RWPE2 (cell line): ENCODE results near the gene SCP2D1.
"Not testable (repeated sequence)": the region's sequence is repeated elsewhere in the genome, so short reads cannot be mapped to it uniquely, and the experiment has no call there.

Experiments used
- ATAC-seq: fragments of 200-7000 bp; cut with Tn5 transposase; 3 replicates; pipeline ENCODE4 v1.9.1; 2021; ENCODE audit warnings: low read depth
- DNase-seq: peaks from one replicate; pipeline ENCODE4 v3.0.0-alpha.2; 2020; ENCODE audit warnings: low spot score
- H3K27ac ChIP-seq: fragments of 450-650 bp; 2 replicates; pipeline ENCODE4 v1.5.1; 2017; ENCODE audit warnings: mild to moderate bottlenecking; ENCODE audit not compliant: poor library complexity, severe bottlenecking
- H3K27me3 ChIP-seq: fragments of 250-450 bp; sonication (Bioruptor Pico); 2 replicates; pipeline ENCODE4 v1.5.1; 2021; ENCODE audit warnings: mild to moderate bottlenecking, moderate library complexity; ENCODE audit not compliant: insufficient read depth, poor library complexity, severe bottlenecking
- H3K36me3 ChIP-seq: fragments of 250-450 bp; sonication (Bioruptor Pico); 2 replicates; pipeline ENCODE4 v1.5.1; 2020; ENCODE audit warnings: low read depth, mild to moderate bottlenecking, moderate library complexity
- H3K4me1 ChIP-seq: fragments of 250-450 bp; sonication (Bioruptor Pico); 2 replicates; pipeline ENCODE4 v1.5.1; 2021; ENCODE audit warnings: mild to moderate bottlenecking, moderate library complexity; ENCODE audit not compliant: insufficient read depth, poor library complexity, severe bottlenecking
- H3K4me3 ChIP-seq: fragments of 250-450 bp; sonication (Bioruptor Pico); 2 replicates; pipeline ENCODE4 v1.5.1; 2021; ENCODE audit warnings: mild to moderate bottlenecking, moderate library complexity; ENCODE audit not compliant: severe bottlenecking
- H3K9me3 ChIP-seq: fragments of 250-450 bp; sonication (Bioruptor Pico); 2 replicates; pipeline ENCODE4 v1.5.1; 2021; ENCODE audit warnings: mild to moderate bottlenecking, moderate library complexity; ENCODE audit not compliant: severe bottlenecking
- CTCF ChIP-seq: fragments of 450-650 bp; IDR thresholded peaks from one replicate; pipeline ENCODE4 v1.5.1; 2017; ENCODE audit warnings: mild to moderate bottlenecking, moderate library complexity; ENCODE audit not compliant: poor library complexity, severe bottlenecking

The SCP2D1 gene

GRCh38 chr20:18778690-18779392 lies 34.7 kb upstream of the SCP2D1 start:
- DNase-seq (no peak), ATAC-seq (no peak)
- no peaks in the 10 kb centered on the region for H3K4me1 ChIP-seq
- H3K27me3 ChIP-seq: no peaks in the 10 kb centered on the region
- no peak overlapping the region for H3K27ac ChIP-seq
- no peaks in the 10 kb centered on the region for H3K9me3 ChIP-seq
- TF ChIP-seq CTCF: no peak
- no peak overlapping the region for H3K4me3 ChIP-seq
- H3K36me3 ChIP-seq: no peaks in the 10 kb centered on the region

GRCh38 chr20:18780385-18781130 lies 33.0 kb upstream of the SCP2D1 start:
- no peak for TF ChIP-seq CTCF
- Histone ChIP-seq H3K27ac (no peak overlapping the region), H3K36me3 (no peaks in the 10 kb centered on the region), H3K4me3 (no peak overlapping the region), H3K4me1 (no peaks in the 10 kb centered on the region), H3K27me3 (no peaks in the 10 kb centered on the region), H3K9me3 (no peaks in the 10 kb centered on the region)
- no peak for DNase-seq
- no peak for ATAC-seq

- no peak for DNase-seq
These were observed 32.1 kb upstream of the SCP2D1 start for GRCh38 chr20:18781509-18781908.

GRCh38 chr20:18783385-18783959 lies 30.1 kb upstream of the SCP2D1 start:
- no peaks in the 10 kb centered on the region for H3K36me3 ChIP-seq
- DNase-seq (no peak), ATAC-seq (no peak)
- H3K27ac ChIP-seq: no peak overlapping the region
- H3K4me1 ChIP-seq: no peaks in the 10 kb centered on the region
- H3K27me3 ChIP-seq: no peaks in the 10 kb centered on the region
- no peak overlapping the region for H3K4me3 ChIP-seq
- TF ChIP-seq CTCF: no peak
- H3K9me3 ChIP-seq: peaks cover 2% of the 10 kb centered on the region

More at GRCh38 chr20:18781509-18781908, 32.1 kb upstream of the SCP2D1 start:
- H3K27me3 ChIP-seq: no peaks in the 10 kb centered on the region
- H3K4me3 ChIP-seq: no peak overlapping the region
- no peak for ATAC-seq
- H3K9me3 ChIP-seq: no peaks in the 10 kb centered on the region
- H3K36me3 ChIP-seq: no peaks in the 10 kb centered on the region
- no peak for TF ChIP-seq CTCF
- no peak overlapping the region for H3K27ac ChIP-seq
- no peaks in the 10 kb centered on the region for H3K4me1 ChIP-seq

- DNase-seq, H3K27me3 ChIP-seq, ATAC-seq, H3K27ac ChIP-seq, H3K4me3 ChIP-seq, H3K4me1 ChIP-seq, H3K9me3 ChIP-seq, H3K36me3 ChIP-seq: not testable (repeated sequence)
These were observed 26.5 kb upstream of the SCP2D1 start for GRCh38 chr20:18787046-18787445.
